T-helper 2 cell treated with Interferon-gamma antibody and Interleukin-4, amounts not matched to agents 100 ng/mL and 5 ng/mL, for 36 hours (primary cell): ENCODE data around the gene ZNF552. TPM values are rescaled to one million over a fixed set of nuclear protein-coding genes. Genes with fewer than 3 reads are reported as not detected.

ENCODE experiments used
- intact Hi-C: fragments of 100-400 bp; cut with micrococcal nuclease; formaldehyde crosslinking; loops from one replicate; pipeline ENCODE4 v1.15.1; 2023
- total RNA-seq: library from RNA; stranded (reverse); gene quantifications from 2 replicates; pipeline ENCODE4 v1.2.3, GENCODE V29; 2022

The ZNF552 gene
- total RNA-seq, 1 donor from 2014 or later: 9.2 TPM

DNA sequence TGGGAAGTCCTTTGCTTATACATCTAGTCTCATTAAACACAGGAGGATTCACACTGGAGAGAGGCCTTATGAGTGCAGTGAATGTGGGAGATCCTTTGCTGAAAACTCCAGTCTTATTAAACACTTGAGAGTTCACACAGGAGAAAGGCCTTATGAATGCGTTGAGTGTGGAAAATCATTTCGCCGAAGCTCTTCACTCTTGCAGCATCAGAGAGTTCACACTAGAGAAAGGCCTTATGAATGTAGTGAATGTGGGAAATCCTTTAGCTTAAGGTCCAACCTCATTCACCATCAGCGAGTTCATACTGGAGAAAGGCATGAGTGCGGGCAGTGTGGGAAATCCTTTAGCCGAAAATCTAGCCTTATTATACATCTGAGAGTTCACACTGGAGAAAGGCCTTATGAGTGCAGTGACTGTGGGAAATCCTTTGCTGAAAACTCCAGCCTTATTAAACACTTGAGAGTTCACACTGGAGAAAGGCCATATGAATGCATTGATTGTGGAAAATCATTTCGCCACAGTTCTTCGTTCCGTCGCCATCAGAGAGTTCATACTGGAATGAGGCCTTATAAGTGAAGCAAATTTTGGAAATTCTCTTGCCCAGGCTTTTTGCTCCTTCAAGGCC is 35.4 kb downstream of the ZNF552 start:
- intact Hi-C loops: no loop called here

DNA sequence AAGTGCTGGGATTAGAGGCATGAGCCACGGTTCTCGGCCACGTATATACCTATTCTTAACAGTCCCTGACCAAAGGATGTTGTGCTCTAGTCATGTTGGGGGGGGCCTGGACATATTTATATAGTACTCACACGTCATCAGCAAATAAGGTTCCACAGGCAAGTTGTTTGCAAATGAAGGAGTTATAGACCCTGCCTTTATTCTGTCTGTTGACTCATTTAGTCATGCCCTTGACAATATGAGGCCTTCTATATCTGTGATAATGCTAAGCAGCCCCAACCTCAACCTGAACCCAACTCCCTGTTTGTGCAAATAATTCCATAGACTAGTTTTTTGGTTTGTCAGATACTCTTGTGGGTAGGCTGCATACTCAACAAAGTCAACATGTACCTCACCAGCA is 36.4 kb downstream of the ZNF552 start:
- intact Hi-C loops: no loop called here

GRCh38 chr19:57776764-57777296 is 37.9 kb downstream of the ZNF552 start:
- intact Hi-C loops: no loop called here

GRCh38 chr19:57773488-57773887 is 41.2 kb downstream of the ZNF552 start:
- intact Hi-C loops: no loop called here

DNA sequence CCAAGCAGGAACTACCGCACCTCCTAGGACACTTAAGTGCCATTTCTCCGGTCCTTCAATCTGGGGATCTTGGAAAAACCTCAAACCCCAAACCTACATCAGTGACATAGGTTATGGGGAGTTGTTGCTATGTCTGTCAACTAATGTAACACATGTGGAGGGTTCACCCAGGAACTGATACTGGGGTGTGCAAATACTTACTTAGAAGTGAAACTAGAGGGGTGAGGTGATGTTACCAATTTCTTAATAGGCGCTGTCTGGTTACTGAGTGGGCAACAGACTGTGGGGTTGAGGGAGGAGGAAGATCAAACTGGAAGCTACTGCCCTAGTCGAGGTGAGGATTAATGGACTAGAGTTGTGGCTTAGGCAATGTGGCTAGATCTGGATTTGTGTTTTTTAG is 43.3 kb downstream of the ZNF552 start:
- intact Hi-C loops: no loop called here

DNA sequence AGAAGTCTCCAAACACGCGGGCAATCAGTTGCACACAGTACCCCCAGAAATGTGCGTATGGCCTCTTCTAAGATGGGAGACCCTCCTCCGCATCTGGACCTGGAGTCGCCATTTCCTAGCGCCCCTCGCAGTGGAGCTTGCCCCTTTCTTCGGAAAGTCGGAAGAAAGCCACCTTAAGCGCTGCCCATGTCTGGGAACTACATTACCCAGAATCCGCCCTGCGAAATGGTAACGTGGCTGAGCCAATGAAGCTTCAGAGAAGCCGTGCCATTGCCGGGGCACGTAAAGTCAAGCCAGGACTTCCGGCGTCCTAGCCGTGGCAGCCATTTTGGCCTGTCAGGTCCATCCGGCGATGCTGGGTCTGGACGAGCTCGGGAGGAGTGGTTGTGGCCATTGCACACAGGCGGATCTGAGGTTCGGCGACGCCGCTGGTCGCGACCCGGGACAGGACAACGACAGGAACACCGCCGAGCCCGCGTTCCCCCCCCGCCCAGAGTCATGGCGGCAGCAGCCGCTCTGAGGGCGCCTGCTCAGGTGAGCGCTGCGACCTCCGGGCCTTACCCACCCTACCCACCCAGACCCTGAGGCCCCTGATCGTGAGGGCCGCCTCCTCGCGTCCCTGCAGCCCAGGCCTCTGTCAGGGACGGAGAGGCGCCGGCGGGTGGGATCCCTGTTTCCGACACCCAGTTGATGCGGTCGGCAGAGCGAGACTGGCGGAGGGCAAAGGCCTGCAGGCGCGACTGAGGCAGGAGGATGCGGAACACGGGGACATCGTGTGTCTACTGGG is 45.2 kb downstream of the ZNF552 start, which contains the start of gene ZNF586:
TSS of gene ZNF586 (plus strand) at position 332 of the 787 bp plus-strand sequence. CDS start at position 499, 167 bp downstream.
- intact Hi-C loops: loop anchor here (1.0 kb wide), 3 partner anchors 23 to 233 kb away; partner anchors contain the start of genes ZNF552, ZNF606 and ZNF776

GRCh38 chr19:57759096-57759495 is 55.6 kb downstream of the ZNF552 start:
- intact Hi-C loops: no loop called here

- intact Hi-C loops: no loop called here
These were observed 56.8 kb downstream of the ZNF552 start for GRCh38 chr19:57757941-57758340.

Other genes starting within 250 kb of the ZNF552 start
- 4.5 and 5.0 TPM in 2 replicates for gene ZNF416, start 236.0 kb downstream of the ZNF552 start, total RNA-seq
- 4.1 and 4.4 TPM in 2 replicates for gene ZIK1, start 230.8 kb downstream of the ZNF552 start, total RNA-seq
- 7.6 and 7.7 TPM in 2 replicates for gene ZNF530, start 215.0 kb downstream of the ZNF552 start, total RNA-seq
- gene ZNF134, start 200.7 kb downstream of the ZNF552 start, total RNA-seq: 11.9 and 13.6 TPM in 2 replicates
- 13.6 and 14.3 TPM in 2 replicates for gene ZNF211, start 181.7 kb downstream of the ZNF552 start, total RNA-seq
- not detected in 2 replicates for gene ZSCAN4, start 146.0 kb downstream of the ZNF552 start, total RNA-seq
- 10.2 and 12.2 TPM in 2 replicates for gene ZNF551, start 132.9 kb downstream of the ZNF552 start, total RNA-seq
- 4.3 and 5.1 TPM in 2 replicates for gene ZNF154, start 105.7 kb downstream of the ZNF552 start, total RNA-seq
- gene ZNF671, start 87.3 kb downstream of the ZNF552 start, total RNA-seq: 9.8 and 11.5 TPM in 2 replicates
- gene ZNF776, start 68.1 kb downstream of the ZNF552 start, total RNA-seq: 9.0 and 13.1 TPM in 2 replicates
- 16.8 and 17.2 TPM in 2 replicates for gene ZNF586, start 45.2 kb downstream of the ZNF552 start, total RNA-seq
- 20.5 and 20.6 TPM in 2 replicates for gene ZNF587B, start 15.4 kb upstream of the ZNF552 start, total RNA-seq
- 36.1 and 37.7 TPM in 2 replicates for gene ZNF587, start 34.9 kb upstream of the ZNF552 start, total RNA-seq
- gene ZNF814, start 74.1 kb upstream of the ZNF552 start, total RNA-seq: 12.5 and 13.5 TPM in 2 replicates
- gene ZNF417, start 101.7 kb upstream of the ZNF552 start, total RNA-seq: 17.9 and 22.0 TPM in 2 replicates
- 1.5 and 2.6 TPM in 2 replicates for gene ZNF418, start 120.5 kb upstream of the ZNF552 start, total RNA-seq
- 4.2 and 4.6 TPM in 2 replicates for gene ZNF256, start 132.8 kb upstream of the ZNF552 start, total RNA-seq
- 0.30 and 0.34 TPM in 2 replicates for gene C19orf18, start 159.6 kb upstream of the ZNF552 start, total RNA-seq
- 10.0 and 11.5 TPM in 2 replicates for gene ZNF606, start 187.9 kb upstream of the ZNF552 start, total RNA-seq
- gene ZSCAN1, start 219.1 kb upstream of the ZNF552 start, total RNA-seq: not detected in 2 replicates
- gene ZNF135, start 244.4 kb upstream of the ZNF552 start, total RNA-seq: 0.09 TPM in 1 of 2 replicates, not detected in the other